B cell (primary cell): ENCODE results near the gene MORC4.

ENCODE experiments used
- CTCF ChIP-seq: fragments of 200-600 bp; IDR thresholded peaks from one replicate; pipeline ENCODE4 v1.8.0; 2022; ENCODE audit warnings: antibody characterized with exemption, mild to moderate bottlenecking
- EZH2 ChIP-seq: IDR thresholded peaks from 2 replicates; pipeline ENCODE4 v1.6.1; 2012; ENCODE audit warnings: borderline replicate concordance, low read depth, mild to moderate bottlenecking, moderate library complexity, low read length; ENCODE audit not compliant: insufficient read depth, poor library complexity, severe bottlenecking

DNA sequence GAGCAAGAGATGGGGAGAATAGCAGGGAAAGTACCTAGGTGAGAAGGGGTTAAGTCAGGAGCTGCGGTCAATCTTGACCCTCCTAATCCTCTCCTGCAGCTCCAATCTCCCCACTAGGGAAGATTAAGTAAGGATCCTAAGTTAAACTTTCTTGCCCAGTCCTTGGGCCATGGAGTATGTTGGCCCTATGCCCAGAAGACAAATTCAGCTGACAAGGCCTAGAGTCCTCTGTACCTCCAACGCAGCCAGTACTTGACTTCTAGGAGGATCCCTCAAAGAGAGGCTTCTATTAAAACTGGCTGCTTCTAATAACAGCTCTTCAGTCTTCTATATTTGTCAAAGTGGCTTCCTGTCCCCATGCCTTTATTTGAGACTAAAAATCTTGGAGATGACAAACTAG lies 78.4 kb downstream of the MORC4 start:
- TF ChIP-seq CTCF (no peak), EZH2 (no peak)
